Measurements from ENCODE around the gene AGO3. TPM values are rescaled to one million over a fixed set of nuclear protein-coding genes. Genes with fewer than 3 reads are reported as not detected.

Gene AGO3
- total and polyA plus RNA-seq, 2 of the 13 experiments (the other 11 are each of a cell fraction or from before 2014, with no cell fraction given) = 21.2 to 27.1 TPM

DNA sequence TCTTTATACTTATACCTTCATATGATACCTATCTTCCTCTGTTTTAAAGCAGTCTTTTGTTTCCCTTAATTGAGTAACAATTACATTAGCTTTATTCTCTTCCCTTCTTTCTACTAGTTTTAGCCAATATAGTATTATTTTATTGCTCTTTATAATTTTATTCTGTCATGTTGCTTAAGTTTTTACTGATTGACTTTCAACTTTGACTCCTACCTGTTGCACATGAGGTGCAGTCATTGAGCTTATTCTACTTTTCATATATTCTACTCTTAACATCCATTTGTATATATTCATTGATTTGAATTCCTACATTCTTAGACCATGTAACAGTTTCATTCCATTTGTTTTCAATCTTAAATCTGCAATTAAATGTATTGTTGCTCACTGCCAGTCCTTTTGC is 49.2 kb downstream of the AGO3 start:
- Histone ChIP-seq H3K36me3 (replicated peaks in 1 of 2; ENCODE audit: control insufficient read depth in 1 of 2, insufficient read depth in 2 of 2, low read length in 2 of 2) (peaks cover 0 to 49% of the 10 kb centered on the region in 2 experiments; a peak in 4 of 5 replicates), H2AFZ (ENCODE audit: low read length) (no peak overlapping the region), H3K79me2 (ENCODE audit: insufficient read depth, low read length) (no peaks in the 10 kb centered on the region), H3K27ac (ENCODE audit: extremely low read length, insufficient read depth, low read length) (no peak overlapping the region), H3K9me3 (ENCODE audit: low read length) (no peaks in the 10 kb centered on the region), H4K20me1 (ENCODE audit: insufficient read depth, low read length) (no peaks in the 10 kb centered on the region), H3K4me3 (replicated peaks in 1 of 3; ENCODE audit: insufficient read depth in 1 of 3, low read depth in 2 of 3, low read length in 3 of 3) (no peak overlapping the region), H3K9ac (ENCODE audit: insufficient read depth, low read depth, low read length) (no peak overlapping the region), H3K4me2 (ENCODE audit: low read depth, low read length) (no peak overlapping the region), H3K4me1 (ENCODE audit: insufficient read depth, low read length) (no peaks in the 10 kb centered on the region), H3K27me3 (ENCODE audit: control insufficient read depth in 1 of 2, insufficient read depth in 2 of 2, low read length in 2 of 2) (no peaks in the 10 kb centered on the region)
- ChIA-PET CTCF (ENCODE audit: low intra/inter-chr PET ratio, low total read pairs) (no interaction called here), POLR2A (no interaction called here)
- TF ChIP-seq SMAD3 (CRISPR knock-in tag; IDR thresholded peaks at IDR 0.05) = no peak
- no peak for TF ChIP-seq ZNF331 (CRISPR knock-in tag; IDR thresholded peaks at IDR 0.05)
- no peak for TF ChIP-seq EP300 (IDR thresholded peaks at IDR 0.05; ENCODE audit: low read depth in 2 of 2, low read length in 2 of 2)
- TF ChIP-seq EP300 (CRISPR knock-in tag; IDR thresholded peaks at IDR 0.05; ENCODE audit: borderline replicate concordance) = no peak
- TF ChIP-seq, protein P1, sequence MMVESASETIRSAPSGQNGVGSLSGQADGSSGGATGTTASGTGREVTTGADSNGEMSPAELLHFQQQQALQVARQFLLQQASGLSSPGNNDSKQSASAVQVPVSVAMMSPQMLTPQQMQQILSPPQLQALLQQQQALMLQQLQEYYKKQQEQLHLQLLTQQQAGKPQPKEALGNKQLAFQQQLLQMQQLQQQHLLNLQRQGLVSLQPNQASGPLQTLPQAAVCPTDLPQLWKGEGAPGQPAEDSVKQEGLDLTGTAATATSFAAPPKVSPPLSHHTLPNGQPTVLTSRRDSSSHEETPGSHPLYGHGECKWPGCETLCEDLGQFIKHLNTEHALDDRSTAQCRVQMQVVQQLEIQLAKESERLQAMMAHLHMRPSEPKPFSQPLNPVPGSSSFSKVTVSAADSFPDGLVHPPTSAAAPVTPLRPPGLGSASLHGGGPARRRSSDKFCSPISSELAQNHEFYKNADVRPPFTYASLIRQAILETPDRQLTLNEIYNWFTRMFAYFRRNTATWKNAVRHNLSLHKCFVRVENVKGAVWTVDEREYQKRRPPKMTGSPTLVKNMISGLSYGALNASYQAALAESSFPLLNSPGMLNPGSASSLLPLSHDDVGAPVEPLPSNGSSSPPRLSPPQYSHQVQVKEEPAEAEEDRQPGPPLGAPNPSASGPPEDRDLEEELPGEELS (CRISPR knock-in tag; IDR thresholded peaks at IDR 0.05) = no peak
- no peak for TF ChIP-seq ZBTB42 (CRISPR knock-in tag; IDR thresholded peaks at IDR 0.05)
- no peak for TF ChIP-seq NCOA2 (CRISPR knock-in tag; IDR thresholded peaks at IDR 0.05)
- TF ChIP-seq, protein P2, sequence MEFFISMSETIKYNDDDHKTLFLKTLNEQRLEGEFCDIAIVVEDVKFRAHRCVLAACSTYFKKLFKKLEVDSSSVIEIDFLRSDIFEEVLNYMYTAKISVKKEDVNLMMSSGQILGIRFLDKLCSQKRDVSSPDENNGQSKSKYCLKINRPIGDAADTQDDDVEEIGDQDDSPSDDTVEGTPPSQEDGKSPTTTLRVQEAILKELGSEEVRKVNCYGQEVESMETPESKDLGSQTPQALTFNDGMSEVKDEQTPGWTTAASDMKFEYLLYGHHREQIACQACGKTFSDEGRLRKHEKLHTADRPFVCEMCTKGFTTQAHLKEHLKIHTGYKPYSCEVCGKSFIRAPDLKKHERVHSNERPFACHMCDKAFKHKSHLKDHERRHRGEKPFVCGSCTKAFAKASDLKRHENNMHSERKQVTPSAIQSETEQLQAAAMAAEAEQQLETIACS (CRISPR knock-in tag; IDR thresholded peaks at IDR 0.05) = no peak
- no peak for TF ChIP-seq POLR2AphosphoS5 (IDR thresholded peaks at IDR 0.05; ENCODE audit: low read depth, low read length)
- TF ChIP-seq, protein P3, sequence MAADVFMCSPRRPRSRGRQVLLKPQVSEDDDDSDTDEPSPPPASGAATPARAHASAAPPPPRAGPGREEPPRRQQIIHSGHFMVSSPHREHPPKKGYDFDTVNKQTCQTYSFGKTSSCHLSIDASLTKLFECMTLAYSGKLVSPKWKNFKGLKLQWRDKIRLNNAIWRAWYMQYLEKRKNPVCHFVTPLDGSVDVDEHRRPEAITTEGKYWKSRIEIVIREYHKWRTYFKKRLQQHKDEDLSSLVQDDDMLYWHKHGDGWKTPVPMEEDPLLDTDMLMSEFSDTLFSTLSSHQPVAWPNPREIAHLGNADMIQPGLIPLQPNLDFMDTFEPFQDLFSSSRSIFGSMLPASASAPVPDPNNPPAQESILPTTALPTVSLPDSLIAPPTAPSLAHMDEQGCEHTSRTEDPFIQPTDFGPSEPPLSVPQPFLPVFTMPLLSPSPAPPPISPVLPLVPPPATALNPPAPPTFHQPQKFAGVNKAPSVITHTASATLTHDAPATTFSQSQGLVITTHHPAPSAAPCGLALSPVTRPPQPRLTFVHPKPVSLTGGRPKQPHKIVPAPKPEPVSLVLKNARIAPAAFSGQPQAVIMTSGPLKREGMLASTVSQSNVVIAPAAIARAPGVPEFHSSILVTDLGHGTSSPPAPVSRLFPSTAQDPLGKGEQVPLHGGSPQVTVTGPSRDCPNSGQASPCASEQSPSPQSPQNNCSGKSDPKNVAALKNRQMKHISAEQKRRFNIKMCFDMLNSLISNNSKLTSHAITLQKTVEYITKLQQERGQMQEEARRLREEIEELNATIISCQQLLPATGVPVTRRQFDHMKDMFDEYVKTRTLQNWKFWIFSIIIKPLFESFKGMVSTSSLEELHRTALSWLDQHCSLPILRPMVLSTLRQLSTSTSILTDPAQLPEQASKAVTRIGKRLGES (CRISPR knock-in tag; IDR thresholded peaks at IDR 0.05; ENCODE audit: borderline replicate concordance) = no peak
- TF ChIP-seq YY1 (IDR thresholded peaks at IDR 0.05; ENCODE audit: insufficient read depth, insufficient replicate concordance, low read depth, low read length) = no peak
- no peak for TF ChIP-seq ZBTB20 (CRISPR knock-in tag; IDR thresholded peaks at IDR 0.05; ENCODE audit: borderline replicate concordance, low read depth)
- TF ChIP-seq HOXA9 (CRISPR knock-in tag; IDR thresholded peaks at IDR 0.05; ENCODE audit: borderline replicate concordance) = no peak
- TF ChIP-seq STAT5B (CRISPR knock-in tag; IDR thresholded peaks at IDR 0.05) = no peak
- TF ChIP-seq SIN3A (IDR thresholded peaks at IDR 0.05; ENCODE audit: borderline replicate concordance, low read depth, low read length) = no peak
- no peak for TF ChIP-seq ZFP82 (CRISPR knock-in tag; IDR thresholded peaks at IDR 0.05; ENCODE audit: borderline replicate concordance)
- TF ChIP-seq SMARCE1 (IDR thresholded peaks at IDR 0.05; ENCODE audit: borderline replicate concordance) = no peak
- no peak for TF ChIP-seq ZNF260 (CRISPR knock-in tag; IDR thresholded peaks at IDR 0.05; ENCODE audit: borderline replicate concordance, low read depth)
- DNase-seq (ENCODE audit: low spot score) (no peak), FAIRE-seq (no peak), ATAC-seq (no peak)
- no TSS peak for BruUV-seq (replicated peaks)
- intact Hi-C loops (cut with micrococcal nuclease; ENCODE audit: unreplicated experiment) (no loop called here), in situ Hi-C loops (cut with HindIII; ENCODE audit: extremely low pct_ligation_motif_present, low pct_unique_long_range_greater_than_20kb) (no loop called here)
